Neural crest cell (in vitro differentiated cells): Measurements from ENCODE around the gene EYS. TPM values are rescaled to one million over a fixed set of nuclear protein-coding genes. Genes with fewer than 3 reads are reported as not detected.

Experiments
- DNase-seq: peaks from one replicate; pipeline ENCODE4 v3.0.0; 2021; ENCODE audit warnings: low read depth, mixed read lengths, low spot score
- H3K27ac Mint-ChIP-seq: one replicate; pipeline ENCODE4 v1.8.0; 2021; ENCODE audit warnings: mild to moderate bottlenecking, mixed read lengths; ENCODE audit not compliant: unreplicated experiment
- H3K27me3 Mint-ChIP-seq: 2 replicates; pipeline ENCODE4 v1.8.0; 2021; ENCODE audit warnings: low read depth, mild to moderate bottlenecking, mixed read lengths
- H3K36me3 Mint-ChIP-seq: 2 replicates; pipeline ENCODE4 v1.8.0; 2021; ENCODE audit warnings: low read depth, mild to moderate bottlenecking, mixed read lengths
- H3K4me1 Mint-ChIP-seq: 2 replicates; pipeline ENCODE4 v1.8.0; 2021; ENCODE audit warnings: mixed read lengths
- H3K4me3 Mint-ChIP-seq: one replicate; pipeline ENCODE4 v1.8.0; 2021; ENCODE audit warnings: mild to moderate bottlenecking, mixed read lengths
- H3K9me3 Mint-ChIP-seq: 2 replicates; pipeline ENCODE4 v1.8.0; 2021; ENCODE audit warnings: mixed read lengths
- long read RNA-seq: library from polyadenylated mRNA; unstranded; transcript quantifications from one replicate; pipeline ENCODE4 v2.0.0, GENCODE V29; 2020
- total RNA-seq: library from RNA; stranded (reverse); gene quantifications from 2 replicates; pipeline ENCODE4 v1.2.1, GENCODE V29; 2021
- TF ChIP-seq, protein P1 (sequence below): fragments of 200-600 bp; sonication (generic); conservative IDR thresholded peaks from 2 replicates; pipeline ENCODE4 v1.5.0; 2021; ENCODE audit warnings: antibody characterized with exemption, mild to moderate bottlenecking

The EYS gene
- 0.40 and 0.48 TPM in 2 replicates for total RNA-seq
- long read RNA-seq, result 0 reads

DNA sequence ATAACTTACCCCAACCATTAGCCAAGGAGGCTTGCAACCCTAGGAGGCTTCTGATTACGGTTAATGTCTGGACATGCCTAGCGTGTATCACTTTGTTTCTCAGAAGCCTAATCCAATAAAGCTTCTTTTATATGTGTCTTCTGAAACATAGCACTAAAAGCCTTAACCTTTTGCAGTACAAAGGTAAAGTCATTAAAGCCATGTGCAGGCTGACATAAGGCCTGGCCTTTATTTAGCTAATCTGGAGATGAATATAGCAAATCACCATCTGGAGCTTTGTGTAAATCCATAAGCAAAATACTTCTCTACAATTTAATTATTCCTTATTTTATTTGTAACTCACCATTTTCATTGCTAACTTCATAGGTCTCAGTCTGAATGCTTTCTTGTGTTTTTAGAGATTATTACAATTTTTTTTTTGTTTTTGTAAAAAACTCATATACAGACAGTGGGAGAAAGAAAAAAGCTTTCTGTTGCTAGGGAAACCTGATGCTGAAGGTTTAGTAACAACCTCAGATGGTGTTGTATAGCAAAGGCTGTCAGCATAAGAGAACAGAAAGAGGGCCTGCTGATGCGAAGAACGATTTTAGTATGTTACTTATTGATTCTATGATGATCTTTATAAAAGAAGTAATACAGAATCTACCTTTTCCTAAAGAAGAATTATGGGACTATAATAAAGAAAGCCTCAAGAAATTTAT lies at the start of gene EYS:
Gene EYS (minus strand): TSS at position 101 of the 701 bp plus-strand sequence. CDS start 211,816 bp downstream, outside the sequence.
- Mint-ChIP-seq H3K27me3 (no peaks in the 10 kb centered on the region), H3K9me3 (no peaks in the 10 kb centered on the region), H3K4me3 (no peak within 1 kb of the TSS), H3K4me1 (peaks cover 7% of the 10 kb centered on the region), H3K27ac (no peak within 1 kb of the TSS), H3K36me3 (no peaks in the 10 kb centered on the region)
- no peak for DNase-seq
- TF ChIP-seq, protein P1, sequence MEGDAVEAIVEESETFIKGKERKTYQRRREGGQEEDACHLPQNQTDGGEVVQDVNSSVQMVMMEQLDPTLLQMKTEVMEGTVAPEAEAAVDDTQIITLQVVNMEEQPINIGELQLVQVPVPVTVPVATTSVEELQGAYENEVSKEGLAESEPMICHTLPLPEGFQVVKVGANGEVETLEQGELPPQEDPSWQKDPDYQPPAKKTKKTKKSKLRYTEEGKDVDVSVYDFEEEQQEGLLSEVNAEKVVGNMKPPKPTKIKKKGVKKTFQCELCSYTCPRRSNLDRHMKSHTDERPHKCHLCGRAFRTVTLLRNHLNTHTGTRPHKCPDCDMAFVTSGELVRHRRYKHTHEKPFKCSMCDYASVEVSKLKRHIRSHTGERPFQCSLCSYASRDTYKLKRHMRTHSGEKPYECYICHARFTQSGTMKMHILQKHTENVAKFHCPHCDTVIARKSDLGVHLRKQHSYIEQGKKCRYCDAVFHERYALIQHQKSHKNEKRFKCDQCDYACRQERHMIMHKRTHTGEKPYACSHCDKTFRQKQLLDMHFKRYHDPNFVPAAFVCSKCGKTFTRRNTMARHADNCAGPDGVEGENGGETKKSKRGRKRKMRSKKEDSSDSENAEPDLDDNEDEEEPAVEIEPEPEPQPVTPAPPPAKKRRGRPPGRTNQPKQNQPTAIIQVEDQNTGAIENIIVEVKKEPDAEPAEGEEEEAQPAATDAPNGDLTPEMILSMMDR, result no peak

DNA sequence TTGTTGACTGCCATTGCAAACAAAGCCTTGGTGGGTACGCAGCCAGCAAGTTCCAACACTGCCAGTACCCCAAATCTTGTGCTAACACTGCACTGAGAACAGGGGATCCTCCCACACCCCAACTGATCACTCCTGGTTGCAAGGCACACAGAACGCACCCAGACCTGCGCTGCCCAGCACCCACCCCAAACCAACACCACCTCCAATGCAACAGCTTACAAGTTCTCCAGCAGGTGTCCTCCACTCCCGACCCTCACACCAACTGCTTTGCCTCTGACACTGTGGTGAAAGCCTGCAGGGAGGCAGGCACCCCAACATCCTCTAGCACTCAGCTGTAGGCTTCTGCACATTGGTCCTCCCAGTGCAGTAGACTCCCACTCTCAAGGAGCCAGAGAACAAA lies 39.3 kb upstream of the EYS start:
- Mint-ChIP-seq H3K4me3 (no peak overlapping the region), H3K9me3 (peaks cover 5% of the 10 kb centered on the region), H3K27ac (no peak overlapping the region), H3K27me3 (no peaks in the 10 kb centered on the region), H3K36me3 (no peaks in the 10 kb centered on the region), H3K4me1 (peaks cover 6% of the 10 kb centered on the region)
- TF ChIP-seq, protein P1, result no peak
- DNase-seq, result no peak

DNA sequence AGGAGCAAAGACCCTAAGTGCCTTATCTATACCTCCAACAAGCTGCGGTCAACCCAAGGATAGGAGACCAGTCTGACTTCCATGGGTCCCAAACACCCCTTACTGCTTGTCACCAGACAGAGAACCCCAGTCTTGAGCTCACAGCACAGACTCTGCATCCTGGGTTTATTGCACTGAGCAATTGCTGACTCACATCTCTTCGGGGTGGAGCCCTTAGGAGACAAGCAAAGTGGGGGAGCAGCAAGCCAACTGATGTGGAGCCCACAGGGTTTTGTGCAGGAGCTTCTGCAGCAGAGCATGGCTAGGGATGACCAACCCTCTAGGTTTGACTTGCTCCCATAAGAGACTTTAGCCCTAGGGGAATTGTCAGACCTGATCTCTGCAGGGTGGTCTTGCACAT lies 38.6 kb upstream of the EYS start:
- H3K9me3 Mint-ChIP-seq, result peaks cover 5% of the 10 kb centered on the region
- TF ChIP-seq, protein P1, result no peak
- H3K27me3 Mint-ChIP-seq, result no peaks in the 10 kb centered on the region
- peaks cover 6% of the 10 kb centered on the region for H3K4me1 Mint-ChIP-seq
- H3K27ac Mint-ChIP-seq, result no peak overlapping the region
- H3K36me3 Mint-ChIP-seq, result no peaks in the 10 kb centered on the region
- no peak for DNase-seq
- H3K4me3 Mint-ChIP-seq, result no peak overlapping the region

DNA sequence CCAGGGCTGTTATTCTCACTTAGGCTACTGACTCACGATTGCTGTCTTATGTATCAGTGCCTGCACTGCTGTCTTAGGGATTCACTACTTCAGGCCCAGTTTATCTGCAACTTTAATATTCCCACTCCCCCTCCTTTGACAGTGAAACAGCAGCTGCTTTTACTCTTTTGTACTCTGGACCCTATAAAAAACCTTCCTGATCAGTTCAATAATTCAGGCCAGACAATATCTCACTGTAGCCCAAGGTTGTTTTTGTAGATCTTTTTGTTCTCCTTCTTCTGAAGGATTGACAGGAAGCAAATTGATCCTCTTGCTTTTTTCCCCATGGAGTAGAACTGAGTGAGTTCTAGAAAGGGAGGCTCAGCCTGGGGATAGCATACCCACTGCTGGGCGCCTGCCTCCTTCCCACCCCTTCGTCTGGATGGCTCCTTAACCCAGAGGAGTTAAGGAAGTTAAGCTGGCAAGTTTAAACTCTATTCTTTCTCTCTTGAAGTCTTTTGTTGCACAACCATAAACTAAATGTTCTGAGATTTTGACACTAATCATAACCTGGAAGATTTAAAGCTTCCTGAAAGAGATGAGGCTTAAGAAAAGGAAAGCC lies 22.0 kb upstream of the EYS start:
- no peak overlapping the region for H3K4me3 Mint-ChIP-seq
- H3K9me3 Mint-ChIP-seq, result peaks cover 2% of the 10 kb centered on the region
- TF ChIP-seq, protein P1, result no peak
- H3K27ac Mint-ChIP-seq, result no peak overlapping the region
- H3K27me3 Mint-ChIP-seq, result no peaks in the 10 kb centered on the region
- no peak for DNase-seq
- no peaks in the 10 kb centered on the region for H3K36me3 Mint-ChIP-seq
- H3K4me1 Mint-ChIP-seq, result peaks cover 5% of the 10 kb centered on the region

DNA sequence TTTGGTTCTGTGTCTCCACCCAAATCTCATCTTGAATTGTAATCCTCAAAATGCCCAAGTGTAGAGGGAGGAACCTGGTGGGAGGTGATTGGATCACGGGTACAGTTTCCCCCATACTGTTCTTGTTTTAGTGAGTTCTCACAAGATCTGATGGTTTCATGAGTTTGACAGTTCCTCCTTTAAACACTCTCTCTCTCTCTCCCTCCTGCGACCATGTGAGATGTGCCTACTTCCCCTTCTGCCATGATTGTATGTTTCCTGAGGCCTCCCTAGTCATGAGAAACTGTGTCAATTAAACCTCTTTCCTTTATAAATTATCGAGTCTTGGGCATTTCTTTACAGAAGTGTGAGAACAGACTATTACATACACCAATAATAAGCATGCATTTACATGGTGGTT lies 12.1 kb upstream of the EYS start:
- DNase-seq, result no peak
- no peak overlapping the region for H3K27ac Mint-ChIP-seq

More for the DNA sequence above, 12.1 kb upstream of the EYS start:
- TF ChIP-seq, protein P1, result no peak
- H3K4me3 Mint-ChIP-seq, result no peak overlapping the region
- no peaks in the 10 kb centered on the region for H3K36me3 Mint-ChIP-seq
- H3K4me1 Mint-ChIP-seq, result no peaks in the 10 kb centered on the region
- H3K9me3 Mint-ChIP-seq, result peaks cover 14% of the 10 kb centered on the region
- H3K27me3 Mint-ChIP-seq, result no peaks in the 10 kb centered on the region
